ENCODE measurements around the gene ARHGAP18. TPM values are rescaled to one million over a fixed set of nuclear protein-coding genes. Genes with fewer than 3 reads are reported as not detected.

Gene ARHGAP18
- total RNA-seq, 6 experiments from 2014 or later: 70.8 to 81.2 (median 76.0) TPM

GRCh38 chr6:129642322-129642721 lies 67.7 kb downstream of the ARHGAP18 start:
- peaks cover 88% of the 10 kb centered on the region for H3K4me1 Mint-ChIP-seq (ENCODE audit: low read depth)
- TF ChIP-seq CTCF (IDR thresholded peaks at IDR 0.05): no peak
- H3K36me3 Mint-ChIP-seq (ENCODE audit: low read depth): peaks cover 31% of the 10 kb centered on the region
- DNase-seq: no peak
- no peaks in the 10 kb centered on the region for H3K27me3 Mint-ChIP-seq (ENCODE audit: insufficient read depth)
- H3K27ac Mint-ChIP-seq: peak overlapping the region; percentile 50; the same call in 1 of the 2 replicates
- H3K4me3 Mint-ChIP-seq: no peak overlapping the region; the same call in 1 of the 2 replicates
- H3K9me3 Mint-ChIP-seq: no peaks in the 10 kb centered on the region

- Mint-ChIP-seq H3K36me3 (ENCODE audit: low read depth) (peaks cover 35% of the 10 kb centered on the region), H3K4me3 (peak overlapping the region; percentile 26; the same call in 1 of the 2 replicates), H3K4me1 (ENCODE audit: low read depth) (peaks cover 84% of the 10 kb centered on the region), H3K27ac (peak overlapping the region; percentile 78), H3K27me3 (ENCODE audit: insufficient read depth) (no peaks in the 10 kb centered on the region), H3K9me3 (no peaks in the 10 kb centered on the region)
- no peak for TF ChIP-seq CTCF (IDR thresholded peaks at IDR 0.05)
- peak; percentile 75 for DNase-seq
Observed at GRCh38 chr6:129641344-129641743, 68.6 kb downstream of the ARHGAP18 start.

DNA sequence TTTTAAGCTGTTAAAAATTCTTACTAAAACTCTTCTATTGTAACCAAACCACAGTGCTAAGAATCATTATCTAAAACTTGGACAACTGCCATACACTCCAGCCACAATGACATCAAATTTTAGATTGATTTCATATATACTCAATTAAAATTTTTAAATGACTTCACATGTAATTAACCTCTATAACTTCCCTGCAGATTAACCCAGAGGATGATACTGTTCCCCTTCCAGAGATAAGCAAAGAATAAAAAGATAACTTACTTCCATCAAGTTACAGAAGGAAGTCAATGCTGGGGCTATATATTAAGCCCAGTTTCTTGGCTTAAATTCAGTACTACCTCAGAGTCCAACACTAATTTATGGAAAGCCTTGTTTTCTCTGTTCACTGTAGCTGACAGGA lies 71.3 kb downstream of the ARHGAP18 start:
- DNase-seq: no peak
- Mint-ChIP-seq H3K4me3 (no peak overlapping the region), H3K36me3 (ENCODE audit: low read depth) (peaks cover 54% of the 10 kb centered on the region), H3K27me3 (ENCODE audit: insufficient read depth) (no peaks in the 10 kb centered on the region; the same call in 1 of the 2 replicates), H3K27ac (0 out of 2 replicates have a peak overlapping the region, but pooled peaks have one; percentile 8), H3K4me1 (ENCODE audit: low read depth) (peaks cover 84% of the 10 kb centered on the region), H3K9me3 (no peaks in the 10 kb centered on the region)
- TF ChIP-seq CTCF (IDR thresholded peaks at IDR 0.05): no peak

- no peak for DNase-seq
- H3K27me3 Mint-ChIP-seq (ENCODE audit: insufficient read depth): peaks cover 2% of the 10 kb centered on the region
- H3K4me3 Mint-ChIP-seq: no peak overlapping the region
- H3K4me1 Mint-ChIP-seq (ENCODE audit: low read depth): peaks cover 81% of the 10 kb centered on the region
- H3K36me3 Mint-ChIP-seq (ENCODE audit: low read depth): peaks cover 58% of the 10 kb centered on the region
- no peak for TF ChIP-seq CTCF (IDR thresholded peaks at IDR 0.05)
- peak overlapping the region; percentile 38; the same call in 1 of the 2 replicates for H3K27ac Mint-ChIP-seq
- H3K9me3 Mint-ChIP-seq: no peaks in the 10 kb centered on the region
Observed at GRCh38 chr6:129638055-129638684, 71.8 kb downstream of the ARHGAP18 start.

DNA sequence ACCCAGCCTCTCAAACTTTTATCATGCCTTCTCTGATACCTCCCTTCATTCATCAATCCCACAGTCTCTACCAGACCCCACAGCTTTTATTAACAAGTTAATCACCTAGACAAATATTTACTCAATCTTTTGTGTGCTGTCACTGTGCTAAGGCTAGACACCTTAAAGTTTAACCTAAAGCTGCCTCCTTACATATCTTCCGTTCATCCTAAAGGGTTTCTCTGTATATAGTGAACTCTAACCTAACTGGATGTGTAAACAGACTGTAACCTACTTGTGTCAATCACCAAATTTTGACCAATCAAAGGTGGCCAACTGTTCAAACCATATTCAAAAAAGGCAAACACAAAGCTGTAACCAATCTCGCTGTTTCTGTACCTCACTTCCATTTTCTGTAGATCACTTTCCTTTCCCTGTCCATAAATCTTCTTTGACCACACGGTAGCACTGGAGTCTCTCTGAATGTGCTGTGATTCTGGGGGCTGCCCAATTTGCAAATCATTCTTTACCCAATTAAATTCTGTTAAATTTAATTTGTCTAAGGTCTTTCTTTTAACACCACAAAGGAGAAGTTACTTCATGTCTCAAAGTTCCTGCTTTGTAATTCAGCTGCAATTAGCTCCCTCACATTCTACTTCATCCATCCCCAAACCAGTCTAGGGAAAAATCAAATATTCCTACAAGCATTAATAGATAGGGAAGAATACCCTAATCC lies 72.5 kb downstream of the ARHGAP18 start:
- Mint-ChIP-seq H3K4me3 (no peak overlapping the region), H3K27ac (peak overlapping the region; percentile 38), H3K9me3 (no peaks in the 10 kb centered on the region), H3K36me3 (ENCODE audit: low read depth) (peaks cover 58% of the 10 kb centered on the region), H3K27me3 (ENCODE audit: insufficient read depth) (peaks cover 2% of the 10 kb centered on the region), H3K4me1 (ENCODE audit: low read depth) (peaks cover 78% of the 10 kb centered on the region)
- DNase-seq: no peak
- no peak for TF ChIP-seq CTCF (IDR thresholded peaks at IDR 0.05)
